Measurements from ENCODE around the gene PDZRN4.
A peak's percentile ranks its signal among the peaks of the same experiment; 100 is the strongest.
"Not testable (repeated sequence)": the region's sequence is repeated elsewhere in the genome, so short reads cannot be mapped to it uniquely, and the experiment has no call there.

The PDZRN4 gene

DNA sequence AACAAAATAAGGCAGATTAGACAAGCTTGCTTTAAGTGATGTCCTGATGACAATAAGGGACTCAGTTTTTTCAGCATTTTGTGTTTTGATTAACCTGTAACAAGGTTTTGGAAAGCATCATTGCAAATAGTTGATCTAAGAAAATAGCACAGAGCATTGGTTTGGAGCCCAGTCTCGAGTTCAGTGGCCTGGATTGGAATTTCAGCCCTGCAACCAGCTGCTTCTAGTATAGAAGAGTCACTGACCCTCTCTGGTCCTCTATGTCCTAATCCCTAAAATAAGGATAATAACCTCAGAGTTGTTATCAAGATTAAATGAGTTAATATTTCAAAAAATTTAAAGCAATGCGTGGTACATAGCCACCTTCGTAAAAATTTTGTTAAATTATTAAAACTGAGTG, 25.5 kb downstream of the PDZRN4 start:
- DNase-seq (ENCODE audit: low spot score): no peak

- DNase-seq (ENCODE audit: low spot score): no peak
These were observed 29.6 kb downstream of the PDZRN4 start for GRCh38 chr12:41217727-41218126.

DNA sequence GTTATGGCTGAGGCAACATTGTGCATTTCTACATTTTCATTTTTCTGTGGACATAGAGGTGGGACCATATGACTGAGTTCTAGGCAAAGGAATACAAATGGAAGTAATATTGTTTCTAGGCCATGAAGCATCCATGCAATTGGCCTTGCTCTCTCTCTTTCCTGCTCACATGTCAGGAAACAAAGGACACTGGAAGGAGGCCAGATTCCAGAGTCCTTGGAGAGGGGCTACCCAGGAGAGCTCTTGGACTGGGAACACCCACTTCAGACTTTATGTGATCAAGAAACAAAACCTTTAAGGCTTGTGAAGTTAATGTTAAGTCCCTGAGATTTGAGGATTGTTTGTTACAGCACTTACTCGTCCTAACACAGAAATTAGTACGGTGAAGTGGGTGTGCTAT, 32.8 kb downstream of the PDZRN4 start:
- DNase-seq (ENCODE audit: low spot score): no peak

- DNase-seq (ENCODE audit: low spot score): no peak
These were observed 33.4 kb downstream of the PDZRN4 start for GRCh38 chr12:41221491-41221890.

GRCh38 chr12:41223600-41223999, 35.5 kb downstream of the PDZRN4 start:
- DNase-seq (ENCODE audit: low spot score): no peak

GRCh38 chr12:41224066-41224465, 35.9 kb downstream of the PDZRN4 start:
- DNase-seq (ENCODE audit: low spot score): no peak

GRCh38 chr12:41225179-41225578, 37.1 kb downstream of the PDZRN4 start:
- no peak for DNase-seq (ENCODE audit: low spot score)

- DNase-seq (ENCODE audit: low spot score): no peak
These were observed 40.1 kb downstream of the PDZRN4 start for GRCh38 chr12:41228066-41228820.

DNA sequence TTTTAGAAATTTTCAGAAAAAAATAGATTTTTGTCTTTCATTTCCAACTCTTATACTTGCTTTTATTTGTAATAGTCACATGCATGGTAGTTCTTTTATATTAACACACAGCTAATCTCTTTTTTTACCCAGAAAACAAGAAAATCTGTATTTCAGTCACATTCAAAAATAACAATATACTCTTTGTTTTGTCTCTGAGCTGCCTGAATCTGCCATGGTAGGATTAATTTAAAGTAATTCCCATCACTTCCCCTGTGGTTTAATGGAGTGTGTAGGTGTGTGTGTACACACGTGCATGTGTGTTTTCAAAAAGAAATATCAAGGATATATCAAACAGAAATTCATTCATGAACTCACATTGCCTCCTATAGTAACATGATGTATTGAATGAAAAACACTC, 42.6 kb downstream of the PDZRN4 start:
- DNase-seq (ENCODE audit: low spot score): no peak

GRCh38 chr12:41234692-41235091, 46.6 kb downstream of the PDZRN4 start:
- no peak for DNase-seq (ENCODE audit: low spot score)

GRCh38 chr12:41242603-41243002, 54.5 kb downstream of the PDZRN4 start:
- no peak for DNase-seq (ENCODE audit: low spot score)

DNA sequence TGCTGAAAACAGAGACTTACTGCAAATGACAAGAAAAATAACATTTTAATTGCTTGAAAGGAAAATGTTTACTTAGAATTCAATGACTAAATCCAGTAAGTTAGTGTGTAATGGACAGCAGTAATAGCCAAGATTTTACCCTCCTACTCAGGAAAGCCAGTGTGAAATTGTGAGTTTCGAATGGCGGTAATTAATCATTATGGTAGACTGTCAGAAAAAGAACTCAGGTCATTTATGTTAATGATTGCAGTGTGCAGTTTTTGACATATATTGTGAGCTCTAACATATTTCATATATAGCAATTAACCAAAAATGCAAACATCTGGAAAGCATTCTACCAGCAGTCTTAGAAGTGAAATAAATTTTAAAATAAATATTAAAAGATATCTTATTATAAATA, 60.3 kb downstream of the PDZRN4 start:
- DNase-seq (ENCODE audit: low spot score): no peak

DNA sequence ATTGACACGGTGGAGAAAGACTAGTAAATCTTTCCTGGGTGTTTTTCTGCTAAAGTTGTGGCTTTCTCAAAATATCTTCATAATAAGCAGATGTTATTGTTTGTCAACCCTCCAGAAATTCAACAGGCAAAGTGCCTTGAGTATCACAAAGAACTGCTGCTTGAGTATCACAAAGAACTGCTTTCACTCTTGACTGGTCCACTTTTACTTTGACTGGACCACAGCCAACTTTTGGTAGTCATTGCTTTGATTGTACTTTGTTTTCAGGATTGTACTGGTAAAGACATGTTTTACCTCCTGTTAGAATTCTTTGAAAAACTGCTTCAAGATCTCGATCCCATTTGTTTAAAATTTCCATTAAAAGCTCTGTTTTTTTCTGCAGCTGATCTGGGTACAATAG, 62.6 kb downstream of the PDZRN4 start:
- peak; percentile 12 for DNase-seq (ENCODE audit: low spot score)

GRCh38 chr12:41254004-41254914, 66.1 kb downstream of the PDZRN4 start:
- DNase-seq (ENCODE audit: low spot score): no peak

DNA sequence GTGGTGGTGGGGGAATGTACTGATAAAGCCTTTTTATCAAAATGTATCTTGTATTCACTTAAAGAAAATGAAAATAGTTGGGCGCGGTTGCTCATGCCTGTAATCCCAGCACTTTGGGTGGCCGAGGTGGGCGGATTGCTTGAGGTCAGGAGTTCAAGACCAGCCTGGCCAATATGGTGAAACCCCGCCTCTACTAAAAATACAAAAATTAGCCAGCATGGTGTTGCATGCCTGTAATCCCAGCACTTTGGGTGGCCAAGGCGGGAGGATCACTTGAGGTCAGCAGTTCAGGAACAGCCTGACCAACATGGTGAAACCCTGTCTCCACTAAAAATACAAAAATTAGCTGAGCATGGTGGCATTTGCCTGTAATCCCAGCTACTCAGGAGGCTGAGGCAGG, 75.1 kb downstream of the PDZRN4 start:
- DNase-seq (ENCODE audit: low spot score): not testable (repeated sequence)

DNA sequence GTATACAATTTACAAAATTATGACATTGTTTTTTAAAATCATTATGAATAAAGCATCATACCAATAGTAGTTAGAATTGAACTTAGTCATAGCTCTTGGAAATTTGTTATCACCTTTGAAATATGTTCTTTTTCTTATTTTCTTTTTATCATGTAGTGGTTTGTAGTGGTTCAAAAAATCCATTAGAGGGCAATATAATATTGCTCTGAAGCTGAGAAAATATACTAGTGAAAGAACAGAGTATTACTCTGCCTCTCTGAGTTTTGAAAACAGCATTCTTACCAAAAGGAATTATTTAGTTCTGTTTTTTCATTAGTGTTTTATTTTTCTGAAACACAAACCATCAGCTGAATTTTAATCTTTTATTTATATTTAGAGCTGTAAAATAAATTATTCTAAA, 76.2 kb downstream of the PDZRN4 start:
- no peak for DNase-seq (ENCODE audit: low spot score)

DNA sequence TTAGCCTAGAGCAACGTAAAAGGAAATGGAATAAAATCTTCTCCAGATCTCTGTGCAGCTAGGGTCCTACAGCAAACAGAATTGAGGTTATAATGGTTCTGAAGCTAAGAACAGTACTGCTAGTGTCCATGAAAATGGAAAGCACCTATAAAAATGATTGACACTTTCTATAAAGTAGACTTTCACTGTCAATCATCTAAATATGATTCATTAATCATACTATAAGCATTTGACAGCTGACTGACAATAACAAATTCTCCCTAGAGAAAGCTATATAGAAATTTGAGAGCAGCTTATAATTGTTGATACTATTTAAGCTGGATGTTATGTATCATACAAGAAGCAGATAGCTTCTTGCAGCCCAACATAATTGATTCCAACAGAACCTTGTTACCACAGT, 80.9 kb downstream of the PDZRN4 start:
- DNase-seq (ENCODE audit: low spot score): no peak

DNA sequence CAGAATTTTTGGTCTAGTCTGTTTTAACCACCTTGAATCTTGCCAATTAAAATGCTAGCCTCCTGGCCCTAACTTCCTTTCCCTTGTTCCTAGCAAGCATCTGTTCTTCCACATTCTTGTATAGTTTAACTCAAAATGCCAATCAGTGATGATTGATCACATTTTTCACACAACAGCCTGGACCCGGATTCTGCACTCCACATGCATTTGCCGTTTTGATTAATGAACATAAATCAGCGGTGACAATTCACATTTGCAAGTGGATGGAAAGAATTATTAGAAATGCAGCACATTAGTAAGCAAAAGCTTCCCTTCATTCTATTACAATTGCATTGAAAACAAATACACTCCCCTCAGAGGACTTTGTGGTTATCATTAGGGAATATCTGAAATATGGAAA, 83.4 kb downstream of the PDZRN4 start:
- no peak for DNase-seq (ENCODE audit: low spot score)

- no peak for DNase-seq (ENCODE audit: low spot score)
These were observed 86.5 kb downstream of the PDZRN4 start for GRCh38 chr12:41274643-41275042.

GRCh38 chr12:41277100-41277945, 89.2 kb downstream of the PDZRN4 start:
- DNase-seq (ENCODE audit: low spot score): peak; percentile 71

- DNase-seq (ENCODE audit: low spot score): no peak
These were observed 89.8 kb downstream of the PDZRN4 start for GRCh38 chr12:41277946-41278267.

- DNase-seq (ENCODE audit: low spot score): not testable (repeated sequence)
These were observed 92.4 kb downstream of the PDZRN4 start for GRCh38 chr12:41280341-41281095.

All from Ammon's horn (tissue), 1 donor.